H1 (cell line): ENCODE results near the gene CELF4.

ENCODE experiments used
- ASH2L ChIP-seq: fragments of 200-600, 300-600 bp; sonication (generic); IDR thresholded peaks from one replicate; pipeline ENCODE4 v1.7.1; 2017; ENCODE audit warnings: low read length
- ATF2 ChIP-seq: IDR thresholded peaks from 2 replicates; pipeline ENCODE4 v1.6.1; 2012; ENCODE audit warnings: low read length, inconsistent platforms
- CTBP2 ChIP-seq: IDR thresholded peaks from 2 replicates; pipeline ENCODE4 v1.7.0; 2011; ENCODE audit warnings: borderline replicate concordance, mild to moderate bottlenecking, moderate library complexity, mixed read lengths, low read length; ENCODE audit not compliant: insufficient read depth, insufficient read length
- CTCF ChIP-seq, 3 experiments: IDR thresholded peaks; 1 replicate in 2 of 3; 2 replicates in 1 of 3; pipeline versions ENCODE4 v1.5.1 to v1.6.1; 2011; ENCODE audit warnings: low read length in 3 of 3, mild to moderate bottlenecking in 3 of 3, inconsistent platforms in 2 of 3, low read depth in 1 of 3, moderate library complexity in 1 of 3; ENCODE audit not compliant: insufficient read depth in 1 of 3; ENCODE audit errors: control extremely low read depth in 1 of 3
- E2F6 ChIP-seq: IDR thresholded peaks from 2 replicates; pipeline ENCODE4 v1.6.1; 2012; ENCODE audit warnings: inconsistent platforms
- HDAC2 ChIP-seq, 2 experiments: fragments of 300-600 bp in 1 of 2; sonication (generic) in 1 of 2; IDR thresholded peaks; 2 replicates each; pipeline ENCODE4 v1.6.1; 2011 to 2012; ENCODE audit warnings: low read depth in 2 of 2, low read length in 2 of 2, mild to moderate bottlenecking in 2 of 2, moderate library complexity in 2 of 2, borderline replicate concordance in 1 of 2, inconsistent platforms in 1 of 2
- MAFK ChIP-seq: IDR thresholded peaks from 2 replicates; pipeline ENCODE4 v1.6.1; 2012; ENCODE audit warnings: low read depth, mild to moderate bottlenecking, improper control_type of control experiment, low read length
- NRF1 ChIP-seq: IDR thresholded peaks from 2 replicates; pipeline ENCODE4 v1.6.1; 2011; ENCODE audit warnings: mild to moderate bottlenecking, low read depth, low read length, improper control_type of control experiment
- POLR2A ChIP-seq, 2 experiments: IDR thresholded peaks; 1 replicate in 1 of 2; 2 replicates in 1 of 2; pipeline ENCODE4 v1.6.1; 2011; ENCODE audit warnings: low read depth in 2 of 2, low read length in 2 of 2, mild to moderate bottlenecking in 2 of 2; ENCODE audit errors: control extremely low read depth in 1 of 2
- RFX5 ChIP-seq: IDR thresholded peaks from 2 replicates; pipeline ENCODE4 v1.6.1; 2011; ENCODE audit warnings: low read depth, low read length, improper control_type of control experiment, borderline replicate concordance
- SAP30 ChIP-seq: fragments of 300-600 bp; sonication (generic); IDR thresholded peaks from 2 replicates; pipeline ENCODE4 v1.7.1; 2012; ENCODE audit warnings: low read length, moderate library complexity, mild to moderate bottlenecking, inconsistent platforms; ENCODE audit not compliant: insufficient read depth, insufficient replicate concordance

GRCh38 chr18:37501136-37501535 is 64.5 kb downstream of the CELF4 start:
- TF ChIP-seq ASH2L (no peak), MAFK (no peak), SAP30 (no peak), NRF1 (no peak), CTCF (IDR thresholded peaks at IDR 0.05; ENCODE audit: control extremely low read depth in 1 of 3, insufficient read depth in 1 of 3, low read depth in 1 of 3, low read length in 3 of 3) (no peak), ATF2 (no peak), HDAC2 (IDR thresholded peaks at IDR 0.05; ENCODE audit: borderline replicate concordance in 1 of 2, low read depth in 2 of 2, low read length in 2 of 2) (no peak), POLR2A (IDR thresholded peaks at IDR 0.05; ENCODE audit: control extremely low read depth in 1 of 2, low read depth in 2 of 2, low read length in 2 of 2) (no peak), RFX5 (no peak), CTBP2 (no peak), E2F6 (no peak)
